PC-9 (cell line): ENCODE data around the gene HOXA4. TPM values are rescaled to one million over a fixed set of nuclear protein-coding genes. Genes with fewer than 3 reads are reported as not detected.
A peak's percentile ranks its signal among the peaks of the same experiment; 100 is the strongest.

Experiments used
- BruUV-seq: library from RNA; stranded (reverse); fragments of 400-500 nt; replicated peaks from 2 replicates; lab custom pipeline; 2021; lab: Mats Ljungman, UMichigan
- CTCF ChIA-PET: fragments of 300-600 bp; sonication (Branson Sonifier 250); formaldehyde crosslinking; loops from one replicate; lab custom pipeline; 2022; ENCODE audit warnings: antibody characterized with exemption; lab: Charles Lee
- POLR2A ChIA-PET: fragments of 300-600 bp; sonication (Branson Sonifier 250); formaldehyde crosslinking; loops from one replicate; lab custom pipeline; 2022; ENCODE audit warnings: antibody characterized with exemption; ENCODE audit not compliant: unreplicated experiment; lab: Charles Lee
- DNase-seq, 2 experiments: peaks; one replicate each; pipeline versions ENCODE4 v3.0.0 to v3.0.0-alpha.2; 2015 to 2022; ENCODE audit warnings: mixed read lengths in 1 of 2
- H2AFZ ChIP-seq: fragments of 200-600 bp; sonication (generic); 2 replicates; pipeline ENCODE4 v1.8.1; 2017; ENCODE audit warnings: antibody characterized with exemption
- H3F3A ChIP-seq: fragments of 200-600 bp; sonication (generic); 2 replicates; pipeline ENCODE4 v1.8.1; 2017; ENCODE audit warnings: antibody characterized with exemption, mild to moderate bottlenecking, low read depth; ENCODE audit not compliant: insufficient read depth
- H3K27ac ChIP-seq: fragments of 200-600 bp; sonication (generic); 2 replicates; pipeline ENCODE4 v1.6.1; 2016; ENCODE audit warnings: mixed run types
- H3K27me3 ChIP-seq: fragments of 200-600 bp; sonication (generic); 2 replicates; pipeline ENCODE4 v1.6.1; 2016; ENCODE audit warnings: low read depth, mixed run types; ENCODE audit not compliant: insufficient read depth
- H3K36me3 ChIP-seq: fragments of 200-600 bp; sonication (generic); 2 replicates; pipeline ENCODE4 v1.6.1; 2016; ENCODE audit warnings: low read depth, mixed run types
- H3K4me1 ChIP-seq: fragments of 200-600 bp; sonication (generic); replicated peaks from 2 replicates; pipeline ENCODE4 v1.6.1; 2016; ENCODE audit warnings: mixed run types; ENCODE audit not compliant: insufficient read depth
- H3K4me2 ChIP-seq: fragments of 200-600 bp; sonication (generic); 2 replicates; pipeline ENCODE4 v1.6.1; 2017; ENCODE audit warnings: mixed run types
- H3K4me3 ChIP-seq: fragments of 200-600 bp; sonication (generic); 2 replicates; pipeline ENCODE4 v1.6.1; 2016; ENCODE audit warnings: mixed run types
- H3K79me2 ChIP-seq: fragments of 200-600 bp; sonication (generic); 2 replicates; pipeline ENCODE4 v1.6.1; 2017; ENCODE audit warnings: low read depth, mixed run types
- H3K9me2 ChIP-seq: fragments of 200-600 bp; sonication (generic); 2 replicates; pipeline ENCODE4 v1.8.1; 2017; ENCODE audit warnings: mild to moderate bottlenecking; ENCODE audit not compliant: insufficient read depth
- H3K9me3 ChIP-seq: fragments of 200-600 bp; sonication (generic); 2 replicates; pipeline ENCODE4 v1.8.1; 2016; ENCODE audit warnings: low read depth; ENCODE audit not compliant: insufficient read depth
- H4K20me1 ChIP-seq: fragments of 200-600 bp; sonication (generic); 2 replicates; pipeline ENCODE4 v1.8.1; 2017; ENCODE audit not compliant: insufficient read depth
- CTCF ChIP-seq: fragments of 200-600 bp; sonication (generic); conservative IDR thresholded peaks from 2 replicates; pipeline ENCODE4 v1.6.1; 2017; ENCODE audit warnings: mixed run types, antibody characterized with exemption, mild to moderate bottlenecking, moderate library complexity
- EZH2 ChIP-seq: fragments of 200-600 bp; sonication (generic); IDR thresholded peaks from 2 replicates; pipeline ENCODE4 v1.8.0; 2017; ENCODE audit warnings: antibody characterized with exemption, low read depth
- intact Hi-C: fragments of 100-400 bp; cut with micrococcal nuclease; formaldehyde crosslinking; loops from one replicate; pipeline ENCODE4 v1.10.0; 2022; ENCODE audit not compliant: unreplicated experiment
- total RNA-seq: library from RNA; stranded (reverse); gene quantifications from 2 replicates; pipeline ENCODE4 v1.2.3, GENCODE V29; 2021

HOXA4 gene
- total RNA-seq, 1 experiment from 2014 or later, result not detected

DNA sequence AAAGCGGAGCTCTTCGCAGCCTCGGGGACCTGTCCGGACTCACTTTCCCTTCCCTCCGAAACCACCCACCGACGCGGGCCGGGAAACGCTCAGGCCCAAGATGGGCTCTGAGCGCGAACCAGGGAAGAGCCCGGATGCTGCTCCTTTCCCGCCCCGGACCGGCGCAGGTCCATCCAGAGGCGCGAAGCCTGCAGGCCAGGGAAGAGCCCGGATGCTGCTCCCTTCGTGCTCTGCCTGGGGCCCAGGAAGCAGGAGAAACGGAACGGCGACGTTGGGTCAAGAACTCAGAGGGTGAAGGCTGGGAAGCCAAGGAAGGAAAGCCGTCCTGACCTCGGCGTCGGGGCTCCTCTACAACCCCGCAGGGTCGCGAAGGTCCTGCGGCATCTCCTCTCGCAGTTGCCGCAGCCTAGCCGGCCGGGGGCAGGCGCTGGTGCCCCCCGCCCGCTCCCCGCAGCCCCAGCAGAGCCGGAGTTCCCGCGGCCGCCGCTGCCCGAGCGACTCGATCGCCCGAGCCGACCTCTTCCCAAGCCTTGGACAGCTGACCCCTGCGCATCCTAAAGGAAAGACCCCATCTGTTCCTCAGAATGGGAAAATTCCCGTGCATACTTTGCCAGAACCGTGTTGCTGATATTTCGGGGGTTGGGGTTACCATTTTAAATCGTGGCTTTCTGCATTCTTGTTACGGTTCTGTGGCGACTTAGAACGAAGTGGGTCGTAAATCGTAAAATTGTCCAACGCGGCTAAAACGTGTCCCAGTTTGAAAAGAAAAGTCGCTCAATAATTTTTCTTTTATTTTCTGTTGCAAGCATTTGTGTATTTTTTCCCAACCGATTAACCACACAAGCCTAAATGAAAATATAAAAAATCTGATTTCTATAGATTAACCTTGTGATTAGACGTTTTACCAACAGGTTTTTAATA, 42.3 kb downstream of the HOXA4 start:
- H3K9me2 ChIP-seq, result no peaks in the 10 kb centered on the region
- DNase-seq, result no peak
- no peak overlapping the region for H3K4me3 ChIP-seq
- H3F3A ChIP-seq, result peaks cover 15% of the 10 kb centered on the region; the same call in 1 of the 2 replicates
- no peaks in the 10 kb centered on the region for H3K9me3 ChIP-seq
- H3K4me1 ChIP-seq, result peaks cover 36% of the 10 kb centered on the region
- H3K4me2 ChIP-seq, result no peak overlapping the region
- H2AFZ ChIP-seq, result no peak overlapping the region
- H4K20me1 ChIP-seq, result no peaks in the 10 kb centered on the region
- TF ChIP-seq CTCF (no peak), EZH2 (no peak)
- CTCF ChIA-PET, result no interaction called here
- H3K27ac ChIP-seq, result no peak overlapping the region
- POLR2A ChIA-PET, result no interaction called here
- H3K36me3 ChIP-seq, result no peaks in the 10 kb centered on the region
- no TSS peak for BruUV-seq
- intact Hi-C loops, result no loop called here
- no peaks in the 10 kb centered on the region for H3K79me2 ChIP-seq
- H3K27me3 ChIP-seq, result no peaks in the 10 kb centered on the region

- H2AFZ ChIP-seq, result no peak overlapping the region
- H3K4me2 ChIP-seq, result no peak overlapping the region
- no peak for DNase-seq
- no TSS peak for BruUV-seq
- H3K4me3 ChIP-seq, result no peak overlapping the region
- no peaks in the 10 kb centered on the region for H3K36me3 ChIP-seq
- POLR2A ChIA-PET, result interaction anchor here (0.6 kb wide), 1 partner anchor 19 kb away, joined by 5 read pairs; no protein-coding TSS in a partner anchor
- CTCF ChIA-PET, result interaction anchor here (0.5 kb wide), 1 partner anchor 1090 kb away, joined by 4 read pairs; no protein-coding TSS in a partner anchor
- H3K27ac ChIP-seq, result no peak overlapping the region
- H3F3A ChIP-seq, result peaks cover 37% of the 10 kb centered on the region
- H3K9me3 ChIP-seq, result no peaks in the 10 kb centered on the region
- no peaks in the 10 kb centered on the region for H3K9me2 ChIP-seq
- no peaks in the 10 kb centered on the region for H3K79me2 ChIP-seq
- peaks cover 47% of the 10 kb centered on the region for H3K4me1 ChIP-seq
- TF ChIP-seq CTCF, result no peak
- no peak for TF ChIP-seq EZH2
- intact Hi-C loops, result no loop called here
- H3K27me3 ChIP-seq, result no peaks in the 10 kb centered on the region
- H4K20me1 ChIP-seq, result no peaks in the 10 kb centered on the region
Observed at GRCh38 chr7:27083646-27084045, 46.9 kb downstream of the HOXA4 start.

DNA sequence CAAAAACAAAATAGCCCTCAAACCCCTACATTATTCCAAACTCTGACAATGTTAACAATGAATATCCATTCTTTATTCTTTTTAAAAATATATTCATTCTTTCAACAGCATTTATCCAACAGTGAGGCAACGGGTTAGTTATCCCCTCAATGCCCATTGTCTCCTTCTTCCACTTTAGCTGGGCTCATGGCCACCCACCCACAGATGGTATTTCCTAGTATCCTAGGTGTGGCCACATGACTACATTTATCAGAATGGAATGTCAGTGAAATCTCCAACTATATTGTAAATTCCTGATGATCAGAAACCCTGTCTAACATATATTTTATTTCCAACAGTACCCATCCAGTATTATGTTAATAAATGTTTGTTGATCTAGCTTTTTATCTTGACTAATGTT, 48.4 kb downstream of the HOXA4 start:
- Histone ChIP-seq H3K9me3 (no peaks in the 10 kb centered on the region), H3K36me3 (no peaks in the 10 kb centered on the region), H3K27ac (peak overlapping the region; percentile 84), H3K4me2 (peak overlapping the region; percentile 71), H2AFZ (no peak overlapping the region), H3K79me2 (no peaks in the 10 kb centered on the region), H3K9me2 (no peaks in the 10 kb centered on the region), H4K20me1 (no peaks in the 10 kb centered on the region), H3K27me3 (no peaks in the 10 kb centered on the region), H3K4me3 (no peak overlapping the region), H3K4me1 (peaks cover 55% of the 10 kb centered on the region), H3F3A (peaks cover 44% of the 10 kb centered on the region)
- ChIA-PET CTCF (interaction anchor here (1.1 kb wide), 1 partner anchor 29 kb away, joined by 3 read pairs; no protein-coding TSS in a partner anchor), POLR2A (no interaction called here)
- intact Hi-C loops, result loop anchor here (1.0 kb wide), 2 partner anchors 33 to 218 kb away; partner anchors contain the start of gene SKAP2
- no peak for TF ChIP-seq CTCF
- TF ChIP-seq EZH2, result no peak
- BruUV-seq, result no TSS peak
- DNase-seq, result peak; percentile 48 to 85
